GM19372 (cell line): ENCODE measurements around the gene MICAL2.
A peak's percentile ranks its signal among the peaks of the same experiment; 100 is the strongest.

Experiments
- ATAC-seq: cut with Tn5 transposase; IDR thresholded peaks from one replicate; pipeline ENCODE4 v1.9.1; 2021; ENCODE audit warnings: mild to moderate bottlenecking, low read depth, moderate library complexity; ENCODE audit not compliant: unreplicated experiment

The MICAL2 gene

DNA sequence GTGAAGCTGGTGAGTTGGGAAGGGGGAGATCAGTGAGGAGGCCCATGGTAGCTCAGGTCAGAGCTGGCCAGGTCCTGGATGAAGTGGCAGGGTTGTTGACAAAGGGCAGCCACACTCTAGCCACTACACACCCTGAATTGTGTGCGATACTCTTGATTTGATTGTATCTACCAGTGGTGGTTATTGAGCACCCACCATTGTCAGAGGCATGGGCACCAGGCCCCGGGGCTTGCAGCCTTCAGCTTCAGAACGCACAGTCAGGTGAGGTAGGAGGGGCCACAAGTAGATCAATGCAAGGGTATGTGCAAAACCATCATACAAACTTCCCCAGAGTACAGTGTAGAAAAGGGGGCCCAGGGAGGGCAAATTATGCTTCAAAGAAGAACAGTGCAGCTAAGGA, 38.1 kb downstream of the MICAL2 start:
- no peak for ATAC-seq

DNA sequence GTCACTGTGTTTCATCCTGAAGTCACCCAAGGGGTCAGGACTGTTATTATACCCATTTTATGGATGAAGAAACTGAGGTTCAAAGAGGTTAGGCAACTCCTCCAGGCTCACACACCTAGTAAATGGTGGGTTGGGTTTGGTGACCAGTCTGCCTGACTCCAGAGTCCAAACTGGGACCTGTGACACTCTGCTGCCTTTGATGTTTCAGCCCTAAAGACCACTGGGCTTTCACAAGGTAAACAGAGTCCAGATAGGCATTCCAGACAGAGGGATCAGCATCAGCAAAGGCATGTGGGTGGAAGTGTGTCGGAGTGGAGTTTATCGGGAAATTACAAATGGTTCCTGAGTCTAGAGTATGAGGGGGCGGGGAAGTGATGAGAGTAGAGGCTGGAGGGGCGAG, 38.5 kb downstream of the MICAL2 start:
- no peak for ATAC-seq

DNA sequence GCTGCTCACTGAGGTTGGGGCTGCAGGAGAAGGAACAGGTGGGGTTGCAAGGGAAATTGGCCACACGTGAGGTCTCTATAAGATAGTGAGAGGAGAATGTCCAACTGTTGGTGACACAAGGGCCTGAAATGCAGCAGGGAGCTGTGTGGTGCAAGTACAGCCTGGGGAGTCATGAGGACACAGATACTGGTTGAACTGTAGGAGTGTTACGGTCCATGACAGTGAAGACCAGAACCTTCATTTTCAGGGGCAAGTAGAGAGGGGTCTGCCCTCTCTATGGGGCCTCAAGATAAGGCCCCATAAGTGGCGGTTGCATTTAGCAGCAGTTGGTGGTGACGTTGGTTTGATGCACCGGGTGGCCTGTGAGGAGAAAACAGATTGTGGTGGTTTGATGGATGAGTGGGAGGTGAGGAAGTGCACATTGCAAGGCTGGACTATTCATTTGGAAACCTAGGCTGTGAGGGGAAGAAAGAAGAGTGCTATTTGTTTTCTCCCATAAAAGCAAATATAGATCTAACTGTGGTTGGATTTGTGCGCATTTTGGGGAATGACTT, 39.4 kb downstream of the MICAL2 start:
- ATAC-seq, result peak; percentile 63

DNA sequence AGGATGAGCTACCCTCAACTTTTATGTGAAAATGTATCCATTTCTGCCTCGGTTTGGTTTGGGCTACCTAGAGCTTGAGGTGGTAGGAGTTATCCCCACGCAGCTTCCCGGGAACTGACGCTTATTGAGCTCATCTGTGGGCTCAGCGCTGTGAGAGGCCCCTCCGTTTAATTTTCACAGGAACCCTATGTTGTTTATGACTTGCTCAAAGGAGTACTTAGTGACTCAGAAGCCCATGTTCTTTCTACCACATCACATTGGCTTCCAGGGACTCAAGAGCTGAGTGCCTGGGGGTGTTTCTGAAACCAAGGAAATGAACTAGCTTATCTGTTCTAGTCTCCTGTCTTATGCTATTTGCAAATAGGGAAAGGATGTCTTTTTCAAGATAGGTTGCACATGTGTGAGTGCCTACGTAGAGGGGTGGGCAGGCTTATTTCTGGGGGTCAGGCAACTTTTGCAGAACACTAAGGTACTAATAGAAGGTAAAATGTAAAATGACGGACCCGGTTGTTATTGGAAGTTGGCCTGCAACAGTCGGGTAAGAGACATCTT, 40.5 kb downstream of the MICAL2 start:
- no peak for ATAC-seq

DNA sequence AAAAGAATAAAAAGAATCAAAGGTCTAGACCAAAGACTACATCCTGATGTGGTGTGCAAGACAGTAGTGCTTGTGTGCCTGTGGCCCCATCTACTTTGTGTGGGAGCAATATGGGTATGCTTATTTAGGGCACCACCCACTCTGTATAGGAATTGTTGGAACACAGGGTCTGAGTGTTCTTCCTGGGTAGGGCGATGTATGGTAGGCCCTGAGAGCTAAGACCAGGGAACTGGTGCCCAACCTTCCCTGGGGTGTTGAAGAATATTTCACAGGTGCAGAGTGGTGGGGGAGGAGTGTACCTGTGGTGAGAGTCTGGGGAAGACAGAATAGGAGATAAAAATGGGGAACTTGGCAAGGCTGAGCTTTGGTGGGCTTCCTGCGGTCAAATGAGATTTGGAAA, 41.9 kb downstream of the MICAL2 start:
- ATAC-seq, result no peak

DNA sequence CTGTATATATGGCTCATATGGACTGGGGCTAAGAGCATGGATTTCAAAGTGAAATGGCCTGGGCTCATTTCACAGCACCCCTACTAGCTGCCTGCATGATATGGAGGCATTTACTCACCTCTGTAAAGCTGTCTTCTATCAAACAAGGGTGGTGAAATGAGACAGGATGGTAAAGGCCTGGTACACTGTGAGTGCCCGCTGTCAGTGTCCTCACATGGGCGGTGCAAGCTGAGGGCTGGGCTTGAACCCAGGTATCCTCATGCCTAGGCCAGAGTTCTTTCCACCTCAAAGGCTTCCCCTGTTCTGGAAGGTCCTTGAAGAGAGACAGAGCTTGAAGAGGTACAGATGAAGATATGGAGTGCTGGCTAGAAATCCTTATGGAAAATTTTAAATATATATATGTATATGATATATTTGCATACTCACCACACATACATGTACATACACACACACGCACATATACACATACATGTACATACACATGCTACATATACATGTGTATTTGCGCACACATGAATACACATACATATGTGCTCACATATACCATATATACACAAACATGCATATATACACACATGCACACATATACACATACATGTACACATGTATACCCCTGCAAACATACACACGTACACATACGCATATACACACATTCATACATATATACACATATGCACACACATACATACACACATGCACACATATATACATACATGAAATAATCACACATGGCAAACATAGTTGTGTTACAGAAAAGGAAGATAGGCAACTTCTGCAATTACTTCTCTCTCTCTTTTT, 44.7 kb downstream of the MICAL2 start:
- no peak for ATAC-seq

DNA sequence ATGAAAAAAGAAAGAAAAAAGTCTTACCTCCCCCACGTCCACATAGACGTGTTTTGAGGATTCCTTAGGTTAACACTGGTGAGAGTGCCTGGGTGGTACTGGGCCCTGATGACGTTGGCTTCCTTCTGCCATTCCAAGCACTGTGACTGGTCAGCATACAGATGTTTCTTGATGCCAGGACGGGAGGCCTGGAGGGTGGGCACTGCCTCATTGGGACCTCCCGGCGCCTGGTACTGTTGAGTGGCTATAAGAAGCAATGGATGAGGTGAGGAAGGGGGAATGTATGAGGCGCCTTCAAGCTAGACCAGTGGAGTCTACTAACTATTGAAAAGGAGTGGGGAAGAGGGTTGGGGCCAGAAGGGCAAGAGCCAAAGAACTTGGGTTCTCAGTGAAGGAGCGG, 45.3 kb downstream of the MICAL2 start:
- no peak for ATAC-seq

DNA sequence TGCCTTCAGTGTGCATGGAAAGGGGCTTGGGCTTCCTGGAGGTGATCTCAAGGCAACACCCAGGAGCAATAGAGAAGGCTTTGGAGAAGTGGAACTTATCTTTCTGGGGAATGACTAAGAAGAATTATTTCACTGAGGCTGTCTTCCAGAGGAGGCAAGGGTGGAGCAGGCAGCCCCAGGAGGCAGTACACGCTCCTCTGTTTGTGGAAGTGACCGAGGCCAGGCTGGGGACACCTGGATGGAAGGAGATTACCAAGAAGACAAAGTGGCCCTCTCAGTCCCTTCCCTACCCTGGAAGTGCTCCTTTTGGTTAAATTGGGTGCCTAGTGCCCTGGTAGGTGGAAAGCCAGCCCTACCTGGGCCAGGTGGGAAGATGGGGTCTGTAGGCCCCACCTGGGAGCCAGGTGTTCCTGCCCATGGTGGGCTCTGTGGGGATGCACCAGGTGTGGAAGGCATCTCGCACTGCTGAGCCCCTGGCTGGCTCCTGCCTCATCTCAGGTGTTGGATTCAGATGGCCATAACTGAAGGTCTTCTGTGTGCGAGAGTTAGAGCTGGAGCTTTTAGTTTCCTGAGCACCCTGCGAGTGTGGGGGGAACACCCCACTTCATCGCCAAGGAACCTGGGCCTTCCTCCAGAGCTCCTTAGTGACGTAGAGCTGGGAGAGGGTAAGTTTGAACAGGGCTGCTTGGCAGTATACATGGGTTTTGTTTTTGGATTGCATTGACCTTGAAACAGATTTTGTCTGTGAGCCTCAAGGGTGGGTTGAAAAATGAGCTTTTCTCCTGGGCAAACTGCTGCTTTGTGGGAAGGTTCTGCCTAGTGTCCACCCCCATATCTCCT, 46.1 kb downstream of the MICAL2 start:
- ATAC-seq, result no peak

DNA sequence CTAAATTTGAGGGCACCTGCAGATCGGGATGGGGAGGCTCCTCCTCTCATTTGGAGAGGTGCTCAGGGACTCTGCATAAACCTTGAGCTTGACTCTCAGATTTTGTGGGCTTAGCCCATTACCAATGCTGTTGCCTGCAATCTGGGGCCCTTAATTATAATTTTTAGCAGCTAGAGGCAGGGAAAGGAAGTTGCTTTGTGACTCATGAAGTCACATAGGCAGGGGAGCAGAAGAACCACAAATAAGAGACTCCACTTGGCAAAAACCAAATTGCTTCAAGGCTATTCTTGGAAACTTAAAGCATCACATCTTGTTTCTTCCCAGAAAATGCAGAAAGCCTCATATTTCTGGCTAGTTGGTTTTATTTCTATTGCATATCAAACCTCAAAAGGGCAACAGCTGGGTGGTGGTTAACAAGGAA, 46.9 kb downstream of the MICAL2 start:
- no peak for ATAC-seq

DNA sequence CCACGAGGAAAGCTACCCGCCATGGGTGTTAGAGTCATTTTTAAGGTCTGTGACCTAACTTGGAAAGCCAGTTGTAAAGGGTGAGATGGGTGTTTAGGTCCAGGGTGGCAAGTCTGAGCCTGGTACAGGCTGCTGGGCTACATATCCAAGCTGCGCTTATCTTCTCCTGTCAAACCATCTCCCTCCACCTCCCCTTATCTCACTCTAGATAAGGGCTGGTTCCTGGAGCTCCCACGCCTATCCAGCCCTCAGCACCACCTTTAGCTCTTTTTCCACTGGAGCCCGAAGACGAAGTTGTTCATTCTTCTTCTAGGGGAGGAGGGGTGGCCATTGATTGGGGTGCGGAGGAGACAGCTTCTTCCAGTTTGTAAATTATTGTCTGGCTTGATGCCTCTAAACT, 48.5 kb downstream of the MICAL2 start:
- ATAC-seq, result no peak

DNA sequence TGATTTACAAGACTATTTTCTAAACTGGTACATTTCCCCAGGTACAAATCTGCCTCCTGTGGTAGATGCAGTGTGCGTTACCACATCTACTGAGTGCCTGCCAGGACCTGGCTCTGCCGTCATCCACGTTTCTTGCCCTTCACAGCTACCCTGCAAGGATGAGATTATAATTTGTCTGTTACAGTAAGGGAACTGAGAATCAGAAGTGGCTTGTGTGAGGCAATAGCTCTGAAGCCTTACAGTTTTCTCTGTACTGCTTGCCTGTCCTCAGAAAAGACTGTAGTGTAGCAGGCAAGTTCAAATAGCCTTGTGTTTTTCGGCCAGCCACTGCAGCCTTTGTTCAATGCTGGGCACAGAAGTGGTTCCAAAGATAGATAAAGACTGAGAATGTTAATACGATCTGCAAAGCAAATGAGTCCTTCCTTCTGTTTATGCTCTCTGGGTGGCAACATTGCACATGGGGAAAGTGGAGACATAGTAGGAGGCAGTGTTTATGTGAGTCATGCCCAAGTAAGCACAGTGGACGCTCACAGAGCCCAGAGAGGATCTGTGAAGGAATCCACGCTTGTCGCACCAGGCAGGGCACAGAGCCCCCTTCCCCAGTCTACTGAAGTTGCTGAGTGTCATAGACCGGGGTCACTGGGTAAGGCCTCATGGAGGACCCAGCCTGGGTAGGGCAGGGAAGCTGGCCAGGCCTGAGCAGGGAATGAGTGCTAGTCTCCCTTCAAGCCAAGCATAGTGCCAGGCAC, 49.1 kb downstream of the MICAL2 start:
- ATAC-seq, result no peak

DNA sequence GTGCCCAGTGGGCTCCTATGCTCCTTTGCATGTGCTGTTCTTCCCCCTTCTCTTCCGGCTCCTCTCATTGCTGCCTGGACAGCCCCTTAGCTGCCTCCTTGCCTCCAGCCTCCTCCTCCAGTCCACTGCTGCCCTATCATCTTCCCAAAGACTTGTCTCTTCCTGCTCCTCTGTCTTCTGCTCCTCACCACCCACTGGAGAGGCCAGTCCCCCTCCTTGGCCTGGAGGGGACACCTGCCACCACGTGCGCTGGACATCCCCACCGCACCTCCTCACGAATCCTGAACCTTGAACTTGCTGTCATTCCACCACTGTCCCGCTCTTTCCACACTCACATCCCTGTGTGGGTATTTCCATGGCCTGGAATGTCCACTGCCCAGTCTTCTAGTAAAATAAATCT, 49.8 kb downstream of the MICAL2 start:
- ATAC-seq, result no peak

DNA sequence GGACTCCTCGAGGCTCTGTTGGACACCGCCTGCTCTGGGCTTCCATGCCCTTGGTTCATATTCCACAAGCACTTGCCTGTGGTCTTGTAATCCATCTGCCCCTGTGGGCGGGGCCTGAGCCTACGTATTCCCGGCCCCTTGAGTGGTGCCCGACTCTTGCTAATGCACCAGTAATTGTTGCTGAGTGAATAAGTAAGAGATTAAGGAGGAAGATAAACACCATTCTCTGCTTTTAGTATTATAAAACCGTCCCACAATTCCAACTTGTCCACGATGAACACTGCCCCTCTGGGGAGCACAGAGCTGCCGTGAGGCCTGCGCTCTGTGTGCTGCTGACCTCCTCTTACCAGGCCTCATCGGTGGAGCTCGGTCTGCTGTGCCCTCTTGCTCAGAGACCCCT, 50.3 kb downstream of the MICAL2 start:
- no peak for ATAC-seq

DNA sequence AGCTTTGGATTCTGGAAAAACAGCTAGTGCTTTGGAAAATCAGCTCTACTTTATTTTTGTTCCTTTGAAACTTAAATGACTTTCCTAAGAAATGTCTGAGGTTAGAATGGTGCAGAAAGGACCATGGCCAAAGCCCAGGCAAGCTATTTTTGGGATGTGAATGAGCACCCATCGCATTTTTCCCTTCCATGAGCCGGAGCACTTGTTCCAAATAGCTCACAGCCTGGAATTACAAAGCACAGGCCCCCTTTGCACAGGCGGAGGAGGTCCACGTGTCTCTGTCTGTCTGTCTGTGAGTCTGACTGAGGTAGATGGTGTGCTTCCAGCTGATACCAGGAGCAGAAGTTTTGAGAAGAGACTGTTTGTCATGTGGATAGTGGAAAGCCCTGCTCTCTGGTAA, 50.7 kb downstream of the MICAL2 start:
- no peak for ATAC-seq

DNA sequence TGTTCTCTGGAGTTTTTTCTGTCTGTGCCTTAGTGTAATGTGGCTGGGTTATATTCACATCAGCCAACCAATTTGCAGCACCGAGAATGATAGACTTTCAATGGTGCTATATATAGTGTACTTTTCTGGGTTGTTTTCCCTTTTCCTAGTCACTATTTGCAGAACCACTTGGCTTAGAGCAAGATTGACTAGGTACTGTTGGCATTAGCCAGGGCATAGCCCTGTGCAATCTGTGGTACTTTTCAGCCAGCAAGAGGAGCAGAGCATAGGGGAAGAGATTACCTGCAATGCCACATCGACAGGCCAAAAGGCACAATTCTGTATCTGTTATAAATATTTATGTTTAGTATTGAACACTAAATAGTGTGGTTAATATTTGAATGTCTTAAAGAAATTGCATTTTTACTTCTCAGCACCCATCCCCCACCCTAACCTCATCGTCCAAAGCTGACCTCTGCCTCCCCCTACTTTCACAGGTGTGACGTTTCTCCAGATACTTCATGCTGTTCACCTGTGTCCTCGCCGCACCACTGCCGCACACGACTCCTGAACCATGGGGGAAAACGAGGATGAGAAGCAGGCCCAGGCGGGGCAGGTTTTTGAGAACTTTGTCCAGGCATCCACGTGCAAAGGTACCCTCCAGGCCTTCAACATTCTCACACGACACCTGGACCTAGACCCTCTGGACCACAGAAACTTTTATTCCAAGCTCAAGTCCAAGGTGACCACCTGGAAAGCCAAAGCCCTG, 51.4 kb downstream of the MICAL2 start:
- ATAC-seq, result no peak

DNA sequence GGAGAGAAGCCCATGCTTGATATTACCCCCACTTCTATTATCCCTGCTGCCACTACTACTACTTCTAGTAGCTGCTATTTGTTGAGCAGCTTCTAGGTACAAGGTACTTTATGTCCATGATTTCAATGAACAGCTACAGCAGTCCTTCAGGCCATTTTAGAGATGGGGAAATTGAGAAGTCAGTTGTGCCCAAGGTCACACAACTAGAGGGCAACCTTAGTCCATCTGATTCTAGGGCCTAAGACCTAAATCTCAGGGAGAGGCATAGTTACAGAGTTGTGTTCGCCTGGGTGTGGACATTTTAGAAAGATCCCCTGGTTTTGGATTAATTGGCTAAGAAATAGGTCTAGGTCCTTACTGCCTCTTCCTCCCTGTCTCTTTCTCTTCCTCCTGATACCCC, 52.3 kb downstream of the MICAL2 start:
- no peak for ATAC-seq

DNA sequence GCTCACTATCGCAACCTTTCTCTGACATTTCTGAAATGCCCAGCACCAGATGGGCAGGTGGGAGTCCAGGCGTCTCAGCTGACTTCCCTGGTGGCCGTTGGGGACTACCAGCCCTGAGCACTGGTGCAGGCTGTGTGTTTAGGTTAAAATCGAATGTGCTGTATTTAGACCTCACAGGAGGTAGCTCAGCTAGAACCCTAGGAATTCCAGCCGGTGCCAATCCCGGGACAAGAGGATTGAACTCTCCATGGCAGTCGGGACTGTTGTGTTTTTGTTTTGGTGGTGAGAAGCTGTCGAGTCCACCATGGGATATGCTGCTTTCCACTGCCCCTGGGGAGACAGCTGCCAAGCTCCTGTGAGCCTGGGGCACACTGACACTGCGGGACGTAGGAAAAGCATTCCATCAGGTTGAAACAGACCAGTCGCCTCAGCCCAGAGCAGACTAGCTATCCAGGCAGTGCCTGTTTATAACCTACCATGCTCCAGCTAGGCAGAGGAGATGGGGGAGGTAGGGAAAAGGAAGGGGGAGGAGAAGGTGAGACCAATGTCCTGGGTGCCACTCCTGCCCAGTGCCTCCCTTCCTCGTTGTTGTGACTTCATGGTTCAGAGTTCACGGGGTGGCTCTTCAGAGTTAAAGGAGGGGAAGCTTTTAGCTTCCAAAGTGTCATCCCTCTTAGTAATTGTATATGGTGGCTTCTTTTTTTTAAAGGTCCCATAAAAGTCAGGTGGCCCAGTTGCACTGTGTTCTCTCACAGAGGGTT, 53.0 kb downstream of the MICAL2 start:
- ATAC-seq, result no peak

DNA sequence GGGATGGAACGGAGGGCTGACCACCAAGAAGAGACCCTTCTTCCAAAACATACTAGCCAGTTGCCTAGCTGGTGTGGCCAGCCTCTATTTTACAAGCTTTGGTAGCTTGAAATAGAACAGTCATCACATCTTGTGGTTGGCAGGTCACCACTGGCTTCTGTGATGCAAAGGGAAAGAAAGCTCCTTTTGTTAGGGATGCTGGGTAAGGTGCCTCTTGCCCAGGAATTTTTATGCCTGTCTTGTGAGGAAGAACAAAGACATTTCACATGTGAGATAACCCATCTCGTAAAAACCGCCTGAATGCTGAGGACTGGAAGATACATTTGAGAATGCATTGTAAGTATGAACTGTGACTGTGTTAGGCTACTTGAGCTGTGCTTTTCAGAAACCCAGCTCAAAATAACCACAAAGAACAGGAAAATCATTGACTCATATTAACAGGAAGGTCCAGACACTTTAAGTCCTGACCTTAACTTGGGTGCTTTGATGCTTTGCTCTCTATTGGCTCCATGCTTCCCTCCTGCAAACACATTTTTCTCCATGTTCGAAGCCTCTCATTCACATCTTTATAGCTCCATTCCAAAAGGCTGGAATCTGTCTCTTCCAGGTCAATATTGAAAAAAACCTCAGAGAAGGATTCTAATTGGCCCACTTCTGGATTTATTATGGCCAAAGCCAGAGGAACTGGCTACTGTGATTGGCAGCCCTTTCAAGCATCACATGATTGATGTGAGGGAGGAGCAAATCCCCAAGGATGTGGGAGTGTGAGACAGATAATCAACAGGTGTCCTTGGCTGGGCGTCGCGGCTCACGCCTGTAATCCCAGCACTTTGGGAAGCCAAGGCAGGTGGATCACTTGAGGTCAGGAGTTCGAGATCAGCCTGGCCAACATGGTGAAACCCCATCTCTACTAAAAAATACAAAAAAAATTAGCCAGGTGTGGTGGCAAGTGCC, 53.9 kb downstream of the MICAL2 start:
- no peak for ATAC-seq
